GM19238 (cell line): ENCODE results near the gene TRIP4.

Experiments
- DNase-seq: peaks from one replicate; pipeline ENCODE4 v3.0.0; 2011; ENCODE audit warnings: low spot score; ENCODE audit not compliant: insufficient read length

TRIP4 gene

DNA sequence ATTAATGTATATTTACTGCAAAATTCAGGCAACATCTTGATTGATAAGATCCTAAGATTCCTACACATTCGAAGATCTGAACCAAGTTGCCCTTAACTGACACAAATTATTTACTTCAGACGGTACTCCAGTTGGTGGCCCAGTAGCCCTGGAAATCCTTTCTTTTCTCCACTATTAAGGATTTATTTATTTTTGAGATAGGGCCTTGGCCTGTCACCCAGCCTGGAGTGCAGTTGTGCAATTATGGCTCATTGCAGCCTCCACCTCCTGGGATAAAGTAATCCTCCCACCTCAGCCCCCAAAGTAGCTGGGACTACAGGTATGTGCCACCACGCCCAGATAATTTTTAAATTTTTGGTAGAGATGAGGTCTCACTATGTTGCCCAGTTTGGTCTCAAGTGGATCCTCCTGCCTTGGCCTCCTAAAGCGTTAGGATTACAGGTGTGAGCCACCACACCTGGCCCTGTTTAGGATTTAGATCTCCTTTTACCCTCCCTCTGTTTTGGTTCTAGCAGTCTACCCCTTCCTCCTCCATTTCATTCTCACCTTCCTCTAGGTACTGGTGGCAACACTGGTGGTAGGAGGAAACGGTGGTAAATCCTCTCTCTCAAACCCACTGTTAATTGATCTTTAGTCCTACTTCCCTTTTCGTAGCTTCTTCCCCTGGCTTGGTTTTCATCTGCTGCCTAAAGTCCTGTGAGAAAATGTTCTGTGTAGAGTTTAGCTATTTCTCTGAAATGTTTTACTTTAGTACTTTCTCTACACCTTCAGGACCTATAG is 60.1 kb downstream of the TRIP4 start:
- no peak for DNase-seq

DNA sequence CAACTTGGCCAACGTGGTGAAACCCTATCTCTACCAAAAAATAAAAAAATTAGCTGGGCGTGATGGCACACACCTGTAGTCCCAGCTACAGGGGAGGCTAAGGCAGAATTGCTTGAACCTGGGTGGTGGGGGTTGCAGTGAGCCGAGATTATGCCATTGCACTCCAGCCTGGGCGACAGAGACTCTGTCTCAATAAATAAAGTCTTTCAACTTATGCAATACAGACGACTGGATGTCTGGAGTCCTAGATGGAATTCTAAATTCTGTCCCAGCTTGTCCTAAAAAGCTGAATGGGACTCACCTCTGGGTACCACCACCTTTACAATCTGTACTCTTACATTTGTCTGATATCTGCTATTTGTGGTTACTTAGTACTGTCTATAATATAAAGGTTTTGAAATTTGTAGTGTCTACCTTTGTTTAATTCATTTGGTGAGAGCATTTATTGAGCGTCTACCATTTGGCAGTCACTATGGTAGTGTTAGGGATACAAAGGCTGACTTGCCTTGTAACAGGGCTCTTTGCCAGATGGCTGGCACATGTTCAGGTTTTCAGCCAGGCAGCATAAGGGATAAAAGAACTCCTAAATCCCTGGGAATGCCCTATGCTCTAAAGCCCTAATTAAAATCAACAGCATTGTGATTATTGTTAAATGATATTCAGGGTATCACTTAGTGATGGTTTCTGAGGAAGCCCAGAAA is 65.5 kb downstream of the TRIP4 start:
- DNase-seq: no peak

DNA sequence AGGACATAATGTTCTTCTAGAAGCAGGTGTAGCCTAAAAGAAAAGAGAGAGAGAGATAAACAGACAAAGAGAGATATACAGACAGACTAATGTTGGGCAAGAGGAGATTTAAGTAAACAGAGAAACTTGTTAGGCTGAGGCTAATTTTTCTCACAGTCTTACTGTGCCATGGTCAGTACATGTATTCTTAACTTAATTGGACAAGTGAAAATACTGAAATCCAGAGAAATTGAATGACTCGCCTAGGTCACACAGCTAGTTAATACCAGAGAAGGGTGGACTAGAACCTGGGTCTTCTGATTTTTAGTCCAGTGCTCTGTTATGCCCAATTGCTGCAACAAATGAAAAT is 66.0 kb downstream of the TRIP4 start:
- no peak for DNase-seq

DNA sequence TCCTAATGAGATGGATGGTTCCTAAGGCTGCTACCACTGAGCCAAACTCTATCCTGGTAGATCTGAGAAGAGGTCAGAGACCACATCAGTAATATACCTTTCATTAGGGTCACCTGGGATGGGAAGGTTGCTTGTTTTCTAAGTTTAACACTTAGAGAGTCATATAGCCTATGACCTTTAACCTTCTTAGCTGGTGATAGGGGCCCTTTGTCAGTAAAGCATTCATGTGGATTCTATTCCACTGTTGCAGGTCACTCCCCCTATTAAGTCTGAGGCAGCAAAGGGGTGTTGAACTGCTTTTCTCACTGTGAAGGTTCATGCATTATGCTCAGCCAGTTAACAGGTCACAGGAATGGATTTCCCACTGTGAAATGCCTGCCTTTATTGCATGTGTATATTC is 66.6 kb downstream of the TRIP4 start:
- no peak for DNase-seq

DNA sequence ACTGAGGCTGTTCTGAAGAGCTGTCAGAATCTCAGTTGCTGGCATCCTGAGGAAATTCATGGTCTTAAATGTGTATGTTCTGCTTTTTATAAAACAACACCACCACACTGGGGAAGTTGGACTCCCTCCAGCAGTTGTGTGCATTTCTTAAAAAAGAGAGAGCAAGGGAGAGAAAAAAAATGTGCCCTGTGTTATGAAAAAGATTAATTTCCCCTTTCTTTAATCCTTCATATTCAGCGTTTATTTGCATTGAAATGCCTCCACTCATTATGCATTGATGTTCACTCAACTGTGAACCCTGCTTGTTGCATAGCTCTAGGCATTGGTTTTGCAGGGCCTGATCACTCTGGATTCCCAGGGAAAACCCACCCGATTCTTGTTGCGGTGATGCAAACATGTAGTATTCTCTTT is 68.3 kb downstream of the TRIP4 start:
- no peak for DNase-seq

DNA sequence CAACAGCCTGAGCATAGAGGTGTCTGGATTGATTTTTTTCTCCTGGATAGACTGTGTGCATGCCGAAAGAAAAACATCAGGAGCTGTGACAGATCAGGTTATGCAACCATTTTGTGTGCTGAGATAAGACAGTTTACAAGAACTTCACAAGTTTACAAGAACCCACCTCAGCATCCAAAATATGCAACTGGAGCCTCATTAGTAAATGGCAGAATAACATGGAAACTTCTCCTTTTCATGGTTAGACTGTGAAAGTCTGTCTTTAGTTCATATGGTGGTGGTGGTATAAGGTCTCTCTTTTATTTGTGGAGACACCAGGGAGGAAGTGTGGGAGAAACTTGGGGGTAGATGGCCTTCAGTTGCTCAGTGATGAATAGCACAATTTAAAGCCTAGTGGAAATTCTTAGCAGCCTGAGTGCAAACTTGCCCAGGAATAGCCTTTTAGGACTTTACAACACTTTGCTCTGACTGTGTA is 69.0 kb downstream of the TRIP4 start:
- no peak for DNase-seq

DNA sequence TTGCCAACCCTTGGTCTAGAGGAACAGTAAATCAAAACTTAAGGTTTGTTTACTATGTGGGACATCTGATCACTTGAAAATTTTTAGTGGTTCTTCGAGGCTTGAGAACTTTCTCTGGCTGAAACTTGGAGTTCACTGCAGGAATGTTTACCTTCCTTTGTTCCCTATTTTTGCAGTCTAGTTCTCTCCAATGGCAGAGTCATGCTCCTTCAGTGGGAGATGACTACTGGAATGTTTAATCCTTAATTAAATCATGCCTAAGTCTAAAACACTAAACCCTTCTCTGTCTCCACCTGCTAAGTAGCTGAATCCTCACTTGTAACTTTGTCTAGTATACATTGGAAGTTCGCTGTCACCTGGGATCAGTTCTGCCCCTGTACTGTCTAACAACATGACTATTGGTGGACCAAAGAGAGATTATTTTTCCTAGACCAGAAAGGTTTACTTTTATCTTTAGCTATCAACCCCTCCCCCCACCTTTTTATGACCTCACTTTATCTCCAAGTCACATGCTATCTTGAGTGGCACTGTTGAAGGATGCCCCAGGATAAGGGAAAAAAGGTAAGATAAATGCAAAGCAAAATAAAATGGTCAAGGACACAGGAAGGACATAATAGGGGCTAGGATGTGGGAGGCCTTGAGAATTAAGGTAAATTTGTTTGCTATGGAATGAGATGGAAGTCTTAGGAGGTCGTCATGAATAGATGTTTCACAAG is 71.6 kb downstream of the TRIP4 start:
- no peak for DNase-seq

DNA sequence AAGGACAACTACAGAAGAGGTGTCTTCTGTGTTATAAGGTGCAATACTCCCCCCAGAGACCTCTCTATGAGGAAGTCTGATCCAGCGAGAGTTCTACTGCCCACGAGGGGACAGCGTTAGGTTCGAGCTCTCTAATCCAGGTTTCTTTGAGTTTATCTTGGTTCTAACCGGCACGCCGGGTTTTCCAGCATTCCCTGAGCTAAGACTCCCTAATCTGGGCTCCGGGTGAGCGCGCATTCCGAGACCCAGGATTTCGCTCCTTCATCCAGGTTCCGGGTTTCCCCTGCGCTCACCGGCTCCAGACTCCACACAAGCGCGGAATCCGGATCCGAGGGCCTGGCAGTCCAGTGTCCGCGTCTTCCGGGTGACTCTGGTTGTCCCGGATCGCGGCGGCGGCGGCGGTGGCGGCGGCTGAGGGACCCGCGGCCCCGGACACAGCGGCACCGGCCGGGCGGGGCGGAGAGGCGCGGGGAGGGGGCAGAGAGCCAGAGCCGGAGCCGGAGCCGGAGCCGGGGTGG is 72.6 kb downstream of the TRIP4 start, which contains the start of gene ZNF609:
TSS of gene ZNF609 (plus strand) at position 373 of the 518 bp plus-strand sequence. CDS start 38,842 bp downstream, outside the sequence.
- peak; percentile 80 for DNase-seq

DNA sequence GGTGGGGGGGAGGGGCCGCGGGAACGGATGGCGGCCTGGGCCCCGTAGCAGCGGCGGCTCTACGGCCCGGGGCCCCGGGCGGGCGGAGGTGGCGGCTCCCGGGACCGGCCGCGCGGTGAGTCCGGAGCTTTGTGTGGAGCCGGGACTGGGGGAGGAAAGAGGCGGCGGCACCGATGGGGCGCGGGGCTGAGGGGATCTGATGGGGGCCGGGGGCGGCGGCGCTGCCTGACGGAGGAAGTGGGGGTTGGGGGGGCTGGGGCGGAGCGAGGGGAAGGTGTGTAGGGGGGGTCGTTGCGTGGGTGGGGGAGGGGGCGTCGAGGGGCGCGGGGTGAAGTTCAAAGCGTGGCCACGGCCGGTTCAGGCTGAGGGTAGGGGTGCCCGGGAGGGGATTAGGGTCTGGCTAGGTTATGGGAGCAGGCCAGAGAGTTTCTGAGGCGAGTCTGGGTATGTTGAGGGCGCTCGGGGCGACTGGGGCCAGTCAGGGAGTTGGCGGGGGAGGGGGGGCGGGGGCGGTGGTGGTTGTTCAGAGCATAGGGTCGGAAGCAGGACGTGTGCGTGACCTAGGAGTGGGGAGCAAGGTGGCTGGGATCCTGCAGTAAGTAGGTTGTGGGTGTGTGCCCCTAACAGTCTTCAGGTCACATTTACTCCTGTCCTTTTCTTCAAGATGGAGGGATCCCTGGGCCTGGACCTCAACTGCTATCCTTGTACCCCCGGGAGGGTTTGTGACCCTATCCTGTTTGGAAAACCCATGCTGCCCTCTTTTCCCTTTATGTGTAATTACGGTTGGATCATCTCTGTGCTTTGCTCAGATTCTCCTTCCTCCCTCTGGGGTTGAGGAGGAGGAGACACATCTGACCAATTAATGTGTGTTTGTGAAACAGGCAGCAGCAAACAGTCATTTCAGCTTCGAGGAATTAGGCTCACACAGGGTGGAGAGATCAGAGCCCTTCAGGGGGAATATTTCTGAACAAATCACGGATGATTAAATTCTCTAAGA is 73.4 kb downstream of the TRIP4 start:
- peak; percentile 37 for DNase-seq

DNA sequence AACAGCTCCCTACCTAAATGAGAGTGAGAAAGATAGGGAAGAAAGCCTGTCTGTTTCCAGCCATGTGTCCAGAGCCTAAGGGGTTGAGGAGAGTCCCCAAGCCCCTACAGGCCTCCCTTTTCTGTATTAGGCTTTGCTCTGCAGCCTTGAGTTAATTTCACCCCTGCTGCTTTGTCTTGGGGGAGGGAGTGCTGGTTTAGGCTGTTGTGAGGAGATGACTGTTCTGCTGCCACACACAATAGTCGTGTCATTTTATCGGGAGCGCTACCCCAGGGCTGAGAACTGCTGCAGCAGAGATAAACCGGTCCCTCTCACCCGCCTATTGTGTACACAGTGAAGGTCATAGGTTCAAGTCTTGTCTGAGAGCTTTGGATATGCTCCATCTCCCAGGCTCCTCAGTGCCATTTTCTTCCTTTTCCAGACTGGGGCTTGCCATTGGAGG is 74.1 kb downstream of the TRIP4 start:
- DNase-seq: no peak

DNA sequence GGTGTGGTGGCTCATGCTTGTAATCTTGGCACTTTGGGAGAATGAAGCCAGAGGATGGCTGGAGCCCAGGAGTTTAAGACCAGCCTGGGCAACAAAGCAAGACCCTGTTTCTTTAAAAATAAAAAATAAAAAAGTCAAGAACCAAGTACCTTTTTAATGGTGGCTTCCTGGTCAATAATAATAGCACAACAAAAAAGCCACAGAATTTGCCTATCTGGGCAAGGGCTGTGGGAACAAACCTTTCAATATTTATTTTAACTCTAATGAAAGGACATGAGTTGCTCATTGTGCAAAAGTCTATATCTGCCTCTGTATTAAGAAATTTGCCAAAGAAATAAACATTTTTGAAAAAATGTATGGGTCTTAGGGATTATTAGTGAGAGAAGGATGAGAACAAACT is 74.9 kb downstream of the TRIP4 start:
- no peak for DNase-seq

DNA sequence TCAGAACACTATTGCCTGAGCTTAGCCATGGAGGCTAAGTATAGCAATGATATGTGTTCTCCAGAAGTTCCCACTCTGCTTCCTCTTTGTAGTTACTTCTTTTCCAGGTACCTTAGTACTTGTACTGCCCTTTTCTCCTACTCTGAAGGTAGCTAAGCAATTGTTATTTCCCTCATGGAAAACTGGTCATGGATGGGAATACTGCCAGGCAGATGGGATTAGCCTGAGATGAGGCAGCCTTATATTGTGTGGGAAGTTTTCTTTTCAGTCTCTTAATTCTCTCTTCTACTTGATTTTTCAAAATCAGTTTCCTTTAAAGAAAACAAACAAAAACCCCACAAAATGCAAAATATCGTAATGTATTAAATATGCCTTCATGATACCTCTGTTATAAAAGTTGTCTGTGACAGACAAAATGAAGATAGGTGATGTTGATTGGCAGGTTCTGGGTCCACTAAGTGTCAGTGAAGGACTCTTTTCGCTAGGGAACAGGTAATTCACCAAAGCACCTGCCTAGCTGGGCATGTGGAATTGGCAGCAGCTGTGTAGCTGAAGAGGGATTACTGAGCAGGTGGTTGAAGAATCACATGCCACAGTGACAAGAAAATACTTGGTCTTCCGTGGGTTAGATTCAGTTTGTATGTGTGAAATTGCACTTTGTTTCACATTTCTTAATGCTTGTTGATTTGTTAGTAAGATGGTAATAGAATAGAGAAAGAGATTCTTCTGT is 76.8 kb downstream of the TRIP4 start:
- no peak for DNase-seq

DNA sequence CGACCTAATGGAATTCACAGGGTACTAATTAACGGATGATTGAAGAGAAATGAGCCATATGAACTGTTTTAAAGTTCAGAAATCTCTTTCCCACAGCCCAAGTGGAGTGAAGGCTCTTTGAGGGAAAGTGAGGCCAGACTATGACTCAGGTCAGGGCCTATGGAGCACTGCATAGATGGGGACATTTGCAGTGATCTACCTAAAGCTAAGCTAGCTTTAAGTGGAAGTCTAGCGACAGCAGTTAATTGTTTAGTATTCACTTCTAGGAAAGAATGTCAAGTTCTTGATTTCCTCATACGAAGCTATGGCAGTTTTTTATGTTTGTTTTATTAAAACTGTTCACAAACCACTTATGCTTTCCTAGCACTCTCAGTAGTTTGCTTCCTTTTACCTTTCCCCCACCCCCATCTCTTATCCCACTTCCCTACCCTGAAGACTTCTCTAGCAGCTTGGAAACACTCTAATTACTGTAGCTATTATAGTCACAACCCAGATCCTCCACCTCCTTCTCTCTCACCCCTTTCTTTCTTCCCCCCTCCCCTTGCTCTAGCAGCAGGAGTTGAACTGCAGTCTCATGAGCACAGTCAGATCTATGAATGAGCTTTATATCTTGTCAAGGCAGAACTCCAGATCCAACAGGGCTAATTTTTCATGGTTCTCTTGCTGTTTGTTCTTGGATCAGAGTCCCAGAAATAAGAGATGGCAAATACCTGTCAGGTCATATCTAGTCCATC is 78.9 kb downstream of the TRIP4 start:
- DNase-seq: no peak

DNA sequence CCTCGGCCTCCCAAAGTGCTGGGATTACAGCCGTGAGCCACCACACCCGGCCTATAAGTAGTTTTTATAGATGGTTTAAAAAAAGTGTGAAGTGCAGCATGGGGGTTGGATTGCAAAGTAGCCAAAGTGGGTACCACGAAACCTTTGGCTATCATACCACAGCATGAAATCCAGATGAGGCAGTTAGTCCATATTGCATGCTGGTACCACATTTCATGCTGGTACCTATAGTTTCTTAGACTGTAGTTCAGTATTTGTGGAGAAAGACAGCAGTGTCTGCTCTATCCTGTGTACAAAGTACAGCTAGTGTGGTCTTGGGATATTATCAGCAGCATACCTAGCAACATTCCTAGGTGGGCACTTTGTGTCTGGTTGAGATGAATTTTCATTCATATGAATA is 84.5 kb downstream of the TRIP4 start:
- no peak for DNase-seq

DNA sequence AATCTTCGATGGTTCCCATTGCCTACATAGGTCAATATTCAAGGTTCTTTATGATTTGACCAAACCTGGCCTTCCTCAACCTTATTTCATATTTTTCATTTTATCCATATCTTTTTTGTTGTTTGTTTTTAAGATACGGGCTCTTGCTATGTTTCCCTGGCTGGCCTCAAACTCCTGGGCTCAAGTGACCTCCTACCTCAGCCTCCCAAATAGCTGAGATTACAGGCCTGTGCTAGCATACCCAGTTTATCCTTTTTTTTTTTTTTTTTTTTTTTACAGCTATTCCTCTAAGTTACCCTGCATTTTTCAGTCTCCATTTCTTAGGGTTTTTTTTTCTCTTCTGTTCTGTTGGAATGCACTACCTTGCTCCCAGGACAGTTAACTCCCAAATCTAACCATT is 87.2 kb downstream of the TRIP4 start:
- no peak for DNase-seq

DNA sequence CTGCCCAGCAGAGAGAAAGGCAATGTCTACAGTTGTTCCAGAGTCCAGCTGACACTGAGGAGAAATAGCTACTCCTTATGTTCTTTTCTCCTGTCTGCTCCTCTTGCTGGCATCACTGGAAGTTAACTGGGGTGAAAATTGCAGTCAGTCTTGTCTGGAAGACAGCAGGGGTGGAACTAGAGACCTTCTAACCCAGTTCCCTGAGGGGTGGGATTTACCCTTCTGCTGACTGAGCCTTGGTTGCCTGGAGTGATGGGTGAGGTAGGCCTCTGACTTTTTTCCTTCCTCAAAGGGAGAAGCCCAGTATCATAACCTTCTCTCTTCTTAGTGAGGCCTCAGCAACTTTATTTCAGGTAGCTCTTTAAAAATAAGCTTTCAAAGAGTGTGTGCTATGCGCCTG is 88.9 kb downstream of the TRIP4 start:
- DNase-seq: no peak

DNA sequence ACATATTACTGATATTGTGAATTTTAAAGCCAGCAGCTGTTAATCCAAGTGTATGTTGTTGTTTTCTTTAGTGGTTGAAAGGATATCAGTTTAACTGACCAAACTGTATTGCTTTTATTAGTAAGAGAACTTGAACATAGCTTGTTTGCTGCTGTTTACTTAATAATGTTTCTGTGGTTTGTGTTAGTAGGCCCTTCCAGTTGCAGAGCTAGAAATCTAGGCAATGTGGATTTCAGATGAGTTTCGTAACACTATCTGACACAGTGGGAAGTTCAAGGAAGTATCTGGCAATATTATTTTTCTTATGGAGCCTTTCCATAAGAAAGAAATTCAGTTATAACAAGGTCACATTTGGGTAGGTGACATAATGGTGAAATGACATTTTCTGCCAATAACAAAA is 91.2 kb downstream of the TRIP4 start:
- DNase-seq: no peak

DNA sequence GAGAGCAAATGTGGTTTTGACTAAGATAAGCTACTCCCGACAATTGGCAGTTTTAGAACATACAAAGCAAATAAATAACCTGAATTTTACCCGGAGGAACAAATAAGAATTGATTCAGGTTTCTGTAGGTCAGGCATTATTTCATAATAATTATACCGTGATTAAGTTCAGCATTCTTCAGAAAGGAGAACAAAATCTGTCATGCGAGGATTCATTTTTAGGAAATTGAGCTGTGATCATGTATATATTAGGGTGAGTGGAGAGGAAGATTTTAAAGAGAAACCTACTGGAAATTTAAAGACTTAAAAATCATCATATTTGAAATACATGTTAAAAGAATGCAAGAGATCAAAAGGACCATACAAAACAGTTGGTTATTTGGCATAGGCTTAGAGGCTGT is 93.3 kb downstream of the TRIP4 start:
- no peak for DNase-seq

DNA sequence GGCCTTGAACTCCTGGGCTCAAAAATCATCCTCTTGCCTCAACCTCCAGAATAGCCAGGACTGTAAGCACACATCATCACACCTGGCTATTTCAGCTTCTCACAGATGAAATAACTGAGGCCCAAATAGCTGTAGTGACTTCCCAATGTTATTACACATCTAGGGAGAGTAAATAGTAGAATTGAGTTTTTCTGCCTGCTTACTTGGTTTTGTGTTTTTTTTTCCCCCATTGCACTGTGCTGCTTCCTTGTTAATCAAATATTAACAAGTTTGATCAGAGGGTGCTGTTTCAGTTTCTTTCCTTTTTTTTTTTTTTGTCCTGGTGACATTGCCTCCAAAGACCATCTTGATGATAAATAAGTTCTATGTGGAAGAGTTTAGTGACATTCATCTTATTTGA is 96.1 kb downstream of the TRIP4 start:
- no peak for DNase-seq
